K562 (cell line): ENCODE data around the gene ASCC3. TPM values are rescaled to one million over a fixed set of nuclear protein-coding genes. Genes with fewer than 3 reads are reported as not detected.

Source experiments
- ATAC-seq: fragments of 200-7000 bp; cut with Tn5 transposase; 3 replicates; pipeline ENCODE4 v1.9.1; 2020; ENCODE audit warnings: moderate library complexity
- BruUV-seq: library from RNA; stranded (reverse); fragments of 400-500 nt; replicated peaks from 2 replicates; lab custom pipeline; 2021; lab: Mats Ljungman, UMichigan
- CTCF ChIA-PET: fragments of 300-600 bp; formaldehyde crosslinking; extraction: SDS; loops from one replicate; lab custom pipeline; 2021; ENCODE audit warnings: low intra/inter-chr PET ratio; lab: Yijun Ruan, JAX
- POLR2A ChIA-PET: fragments of 300-600, 350-650 bp; sonication (Branson Sonifier 250); formaldehyde crosslinking; extraction: SDS; loops from one replicate; lab custom pipeline; 2021; ENCODE audit warnings: antibody characterized with exemption, inconsistent platforms; lab: Yijun Ruan, JAX
- DNase-seq, 4 experiments: peaks; one replicate each; pipeline versions ENCODE4 v3.0.0 to v3.0.0-alpha.2; 2011 to 2018; ENCODE audit warnings: low spot score in 3 of 4, mixed read lengths in 3 of 4; ENCODE audit errors: extremely low read depth in 1 of 4
- FAIRE-seq: peaks from 2 replicates; lab custom pipeline; 2011; peaks lifted over from hg19 to GRCh38; lab: Jason Lieb, UNC
- H2AFZ ChIP-seq: 2 replicates; pipeline ENCODE4 v1.6.0; 2011; ENCODE audit warnings: low read depth, low read length, control low read depth, inconsistent platforms
- H3K27ac ChIP-seq: fragments of 200-600 bp; 3 replicates; pipeline ENCODE4 v1.8.0; 2011; ENCODE audit warnings: low read depth, mild to moderate bottlenecking, control low read depth, inconsistent platforms, low read length, moderate library complexity, mixed read lengths; ENCODE audit errors: extremely low read depth
- H3K27me3 ChIP-seq, 2 experiments: fragments of 300-600 bp in 1 of 2; 2 replicates in 1 of 2; 3 replicates in 1 of 2; pipeline versions ENCODE4 v1.6.0 to v1.8.0; 2011; ENCODE audit warnings: inconsistent platforms in 2 of 2, low read length in 2 of 2, mild to moderate bottlenecking in 1 of 2, mixed read lengths in 1 of 2, moderate library complexity in 1 of 2; ENCODE audit not compliant: control insufficient read depth in 2 of 2, insufficient read depth in 2 of 2
- H3K36me3 ChIP-seq: fragments of 300-600 bp; 3 replicates; pipeline ENCODE4 v1.8.0; 2011; ENCODE audit warnings: mild to moderate bottlenecking, low read length, inconsistent platforms; ENCODE audit not compliant: control insufficient read depth, insufficient read depth
- H3K4me1 ChIP-seq, 2 experiments: fragments of 200-600 bp in 1 of 2; replicated peaks in 1 of 2; 2 replicates in 1 of 2; 3 replicates in 1 of 2; pipeline versions ENCODE4 v1.5.1 to v1.8.0; 2011; ENCODE audit warnings: inconsistent platforms in 2 of 2, low read length in 2 of 2, mild to moderate bottlenecking in 1 of 2, mixed read lengths in 1 of 2, moderate library complexity in 1 of 2; ENCODE audit not compliant: control insufficient read depth in 2 of 2, insufficient read depth in 2 of 2
- H3K4me2 ChIP-seq: 2 replicates; pipeline ENCODE4 v1.6.1; 2011; ENCODE audit warnings: low read length, control low read depth, inconsistent platforms, mixed read lengths; ENCODE audit not compliant: insufficient read depth
- H3K4me3 ChIP-seq: fragments of 200-600 bp; sonication (generic), shearing (Covaris generic); 2 replicates; pipeline ENCODE4 v1.5.1; 2016; ENCODE audit warnings: control low read depth, inconsistent platforms
- H3K79me2 ChIP-seq: fragments of 200-600 bp; 3 replicates; pipeline ENCODE4 v1.8.0; 2011; ENCODE audit warnings: low read length, inconsistent platforms; ENCODE audit not compliant: control insufficient read depth, insufficient read depth
- H3K9ac ChIP-seq, 2 experiments: 2 replicates each; pipeline versions ENCODE4 v1.6.0 to v1.6.1; 2011; ENCODE audit warnings: low read depth in 2 of 2, low read length in 2 of 2, control low read depth in 1 of 2, inconsistent platforms in 1 of 2, mild to moderate bottlenecking in 1 of 2, mixed read lengths in 1 of 2; ENCODE audit not compliant: insufficient read depth in 1 of 2
- H3K9me1 ChIP-seq: one replicate; pipeline ENCODE4 v1.6.0; 2011; ENCODE audit warnings: inconsistent platforms, mild to moderate bottlenecking, low read length, moderate library complexity; ENCODE audit not compliant: control insufficient read depth, insufficient read depth
- H3K9me3 ChIP-seq: replicated peaks from 2 replicates; pipeline ENCODE4 v1.5.1; 2011; ENCODE audit warnings: low read depth, low read length, inconsistent platforms; ENCODE audit not compliant: control insufficient read depth, insufficient read depth
- H4K20me1 ChIP-seq: replicated peaks from 2 replicates; pipeline ENCODE4 v1.6.1; 2011; ENCODE audit warnings: low read length, inconsistent platforms, mixed read lengths; ENCODE audit not compliant: control insufficient read depth, insufficient read depth
- E2F3 ChIP-seq: fragments of 250-450 bp; sonication (Bioruptor Pico); IDR thresholded peaks from 2 replicates; pipeline ENCODE4 v1.4.0; 2020; ENCODE audit warnings: mild to moderate bottlenecking
- FOXA1 ChIP-seq: fragments of 450-650 bp; IDR thresholded peaks from 2 replicates; pipeline ENCODE4 v1.6.1; 2016; ENCODE audit warnings: mild to moderate bottlenecking, borderline replicate concordance
- KLF16 ChIP-seq: IDR thresholded peaks from 2 replicates; pipeline ENCODE4 v1.6.1; 2016; ENCODE audit warnings: antibody characterized with exemption
- SREBF2 ChIP-seq: sonication (generic); formaldehyde crosslinking; IDR thresholded peaks from 2 replicates; pipeline ENCODE4 v1.4.0; 2020; ENCODE audit warnings: mild to moderate bottlenecking, missing genetic modification reagents
- SRSF1 ChIP-seq: fragments of 200-400 bp; formaldehyde crosslinking; IDR thresholded peaks from 2 replicates; pipeline ENCODE4 v1.6.1; 2017; ENCODE audit warnings: mild to moderate bottlenecking, low read depth, low read length, moderate library complexity
- WGBS: fragments of 100-300 bp; shearing (Covaris generic); methylation state at CpG from one replicate; pipeline ENCODE4 v1.1.6; 2016; ENCODE audit warnings: low coverage, mixed read lengths; ENCODE audit not compliant: insufficient coverage; ENCODE audit errors: missing lambda C conversion rate; 5-methylcytosine and 5-hydroxymethylcytosine counted together
- in situ Hi-C: fragments of 300-500 bp; cut with MboI; formaldehyde crosslinking; loops from 4 replicates; pipeline ENCODE4 v1.15.0; 2018; ENCODE audit warnings: inconsistent platforms, mixed read lengths
- intact Hi-C: fragments of 100-400 bp; cut with micrococcal nuclease; formaldehyde crosslinking; loops from 2 replicates; pipeline ENCODE4 v1.14.2; 2022
- polyA plus RNA-seq, 8 experiments: library from polyadenylated mRNA; depleted of rRNA in 4 of 8; stranded (reverse) in 5 of 8; unstranded in 3 of 8; fragments of >200 nt; fragmentation: Nextera tagmentation in 2 of 8; fragmentation: Illumina TruSeq in 1 of 8; extraction: Ambion mirVana in 2 of 8; extraction: Trizol in 1 of 8; gene quantifications; 2 replicates each; pipeline versions ENCODE4 v1.2.1 to v1.2.3, GENCODE V29; 2011 to 2014; ENCODE audit warnings: inconsistent platforms in 1 of 8, missing spikeins in 1 of 8
- total RNA-seq, 7 experiments: library from RNA; depleted of rRNA in 6 of 7; stranded (reverse); fragments of >200 nt in 6 of 7; fragmentation: Illumina TruSeq in 2 of 7; extraction: Trizol in 2 of 7; gene quantifications; 2 replicates each; pipeline versions ENCODE4 v1.2.1 to v1.2.3, GENCODE V29; 2011 to 2021; ENCODE audit warnings: low replicate concordance in 1 of 7
- TF ChIP-seq, protein P1 (sequence below): sonication (generic); formaldehyde crosslinking; IDR thresholded peaks from 2 replicates; pipeline ENCODE4 v1.8.0; 2022; ENCODE audit warnings: mild to moderate bottlenecking, missing genetic modification reagents
- TF ChIP-seq, protein P2 (sequence below), 3 experiments: IDR thresholded peaks in 2 of 3; conservative IDR thresholded peaks in 1 of 3; 2 replicates each; pipeline ENCODE4 v1.5.1; 2011 to 2012; ENCODE audit warnings: low read length in 3 of 3, mild to moderate bottlenecking in 3 of 3, control low read depth in 2 of 3, improper control_type of control experiment in 1 of 3, inconsistent platforms in 1 of 3, low read depth in 1 of 3, mixed read lengths in 1 of 3, moderate library complexity in 1 of 3; ENCODE audit not compliant: insufficient read depth in 2 of 3

ASCC3 gene
- total and polyA plus RNA-seq, 9 of the 15 experiments (the other 6 are each of a cell fraction or from before 2014, with no cell fraction given), result 16.1 to 56.1 (median 33.9) TPM

DNA sequence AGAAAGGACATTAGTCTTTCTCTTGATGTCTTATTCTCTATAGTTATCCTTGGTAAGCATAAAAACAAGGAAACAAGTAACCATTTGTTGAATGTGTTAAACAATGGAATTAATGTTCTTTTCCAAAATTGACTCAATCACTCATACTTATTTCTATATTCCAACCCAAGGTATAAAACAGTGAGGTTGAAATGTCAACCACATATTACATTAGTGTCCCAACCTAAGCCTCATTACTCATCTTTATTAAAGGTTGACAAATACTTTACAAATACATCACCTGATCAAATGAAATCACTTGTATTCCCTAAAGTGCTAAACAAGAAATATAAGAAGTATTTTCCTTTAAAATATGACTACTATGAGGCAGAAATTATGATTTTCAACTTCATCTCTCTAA lies 100.5 kb downstream of the ASCC3 start (continued):
- TF ChIP-seq, protein P1, sequence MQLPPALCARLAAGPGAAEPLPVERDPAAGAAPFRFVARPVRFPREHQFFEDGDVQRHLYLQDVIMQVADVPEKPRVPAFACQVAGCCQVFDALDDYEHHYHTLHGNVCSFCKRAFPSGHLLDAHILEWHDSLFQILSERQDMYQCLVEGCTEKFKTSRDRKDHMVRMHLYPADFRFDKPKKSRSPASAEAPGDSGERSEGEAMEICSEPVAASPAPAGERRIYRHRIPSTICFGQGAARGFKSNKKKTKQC, result no peak
- TF ChIP-seq E2F3 (CRISPR knock-in tag), result no peak
- TF ChIP-seq SREBF2 (CRISPR knock-in tag), result no peak
- no peak for TF ChIP-seq KLF16
- no peak for TF ChIP-seq FOXA1

DNA sequence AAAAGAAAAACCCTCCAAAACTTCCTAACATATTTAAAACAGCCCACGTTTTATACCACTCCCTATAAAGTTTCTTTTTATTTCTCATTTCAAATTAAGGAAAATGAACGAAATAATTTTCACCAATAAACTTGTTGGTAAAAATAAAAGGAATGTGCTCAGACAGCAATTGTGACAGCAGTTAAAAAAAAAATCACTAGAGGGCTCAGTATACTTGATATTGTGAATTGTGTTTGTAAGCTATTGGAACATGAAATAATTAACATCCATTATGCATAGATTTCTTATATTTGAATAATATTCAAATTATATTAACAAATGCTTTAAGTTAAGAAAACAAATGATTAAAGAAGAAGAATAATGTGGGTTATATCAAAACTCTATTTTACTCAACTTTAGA lies 105.5 kb downstream of the ASCC3 start:
- no peaks in the 10 kb centered on the region for H3K4me1 ChIP-seq
- H3K36me3 ChIP-seq, result no peaks in the 10 kb centered on the region
- intact Hi-C loops (no loop called here), in situ Hi-C loops (no loop called here)
- H3K4me2 ChIP-seq, result no peak overlapping the region
- BruUV-seq, result no TSS peak
- TF ChIP-seq, protein P2, sequence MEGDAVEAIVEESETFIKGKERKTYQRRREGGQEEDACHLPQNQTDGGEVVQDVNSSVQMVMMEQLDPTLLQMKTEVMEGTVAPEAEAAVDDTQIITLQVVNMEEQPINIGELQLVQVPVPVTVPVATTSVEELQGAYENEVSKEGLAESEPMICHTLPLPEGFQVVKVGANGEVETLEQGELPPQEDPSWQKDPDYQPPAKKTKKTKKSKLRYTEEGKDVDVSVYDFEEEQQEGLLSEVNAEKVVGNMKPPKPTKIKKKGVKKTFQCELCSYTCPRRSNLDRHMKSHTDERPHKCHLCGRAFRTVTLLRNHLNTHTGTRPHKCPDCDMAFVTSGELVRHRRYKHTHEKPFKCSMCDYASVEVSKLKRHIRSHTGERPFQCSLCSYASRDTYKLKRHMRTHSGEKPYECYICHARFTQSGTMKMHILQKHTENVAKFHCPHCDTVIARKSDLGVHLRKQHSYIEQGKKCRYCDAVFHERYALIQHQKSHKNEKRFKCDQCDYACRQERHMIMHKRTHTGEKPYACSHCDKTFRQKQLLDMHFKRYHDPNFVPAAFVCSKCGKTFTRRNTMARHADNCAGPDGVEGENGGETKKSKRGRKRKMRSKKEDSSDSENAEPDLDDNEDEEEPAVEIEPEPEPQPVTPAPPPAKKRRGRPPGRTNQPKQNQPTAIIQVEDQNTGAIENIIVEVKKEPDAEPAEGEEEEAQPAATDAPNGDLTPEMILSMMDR (IDR thresholded peaks at IDR 0.05 in 2 of 3, conservative IDR thresholded peaks at IDR 0.05 in 1 of 3; ENCODE audit: insufficient read depth in 2 of 3, low read depth in 1 of 3, low read length in 3 of 3), result peak in 1 of 3 experiments; percentile 37; a peak in 1 of 6 replicates
- TF ChIP-seq SRSF1, result no peak
- H3K9ac ChIP-seq, result no peak overlapping the region
- H4K20me1 ChIP-seq, result no peaks in the 10 kb centered on the region
- H3K27me3 ChIP-seq, result no peaks in the 10 kb centered on the region
- ATAC-seq (no peak), FAIRE-seq (no peak), DNase-seq (no peak)
- no peak overlapping the region for H2AFZ ChIP-seq
- H3K9me3 ChIP-seq, result no peaks in the 10 kb centered on the region
- no peaks in the 10 kb centered on the region for H3K79me2 ChIP-seq
- H3K27ac ChIP-seq, result no peak overlapping the region
- no peaks in the 10 kb centered on the region for H3K9me1 ChIP-seq
- ChIA-PET CTCF (no interaction called here), POLR2A (no interaction called here)
- no peak overlapping the region for H3K4me3 ChIP-seq
- 43% methylated on average over 2 of the region's 2 CpGs for WGBS
